Globus pallidus (tissue), 1 donor: ENCODE results near the gene ZNF23.

Experiments
- DNase-seq: peaks from one replicate; pipeline ENCODE4 v3.0.0-alpha.2; 2015; ENCODE audit warnings: low spot score

Gene ZNF23

GRCh38 chr16:71426069-71426879, 35.8 kb downstream of the ZNF23 start:
- DNase-seq: no peak

DNA sequence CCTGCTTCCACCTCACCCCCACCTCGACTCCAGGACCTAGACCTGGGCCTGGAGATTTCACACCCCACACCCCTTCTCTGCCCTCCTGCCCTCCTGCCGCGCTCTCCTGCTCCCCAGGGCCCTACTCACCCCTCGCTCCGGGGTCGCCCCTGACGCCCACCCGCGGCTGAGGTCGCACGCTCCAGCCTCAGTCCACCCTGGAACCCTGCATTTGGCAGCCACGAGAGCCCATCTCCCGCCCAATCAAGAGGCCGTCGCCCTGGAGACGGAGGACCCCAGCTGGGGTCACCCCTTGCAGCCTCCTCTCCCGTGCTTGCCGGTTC, 36.3 kb downstream of the ZNF23 start:
- DNase-seq: no peak

DNA sequence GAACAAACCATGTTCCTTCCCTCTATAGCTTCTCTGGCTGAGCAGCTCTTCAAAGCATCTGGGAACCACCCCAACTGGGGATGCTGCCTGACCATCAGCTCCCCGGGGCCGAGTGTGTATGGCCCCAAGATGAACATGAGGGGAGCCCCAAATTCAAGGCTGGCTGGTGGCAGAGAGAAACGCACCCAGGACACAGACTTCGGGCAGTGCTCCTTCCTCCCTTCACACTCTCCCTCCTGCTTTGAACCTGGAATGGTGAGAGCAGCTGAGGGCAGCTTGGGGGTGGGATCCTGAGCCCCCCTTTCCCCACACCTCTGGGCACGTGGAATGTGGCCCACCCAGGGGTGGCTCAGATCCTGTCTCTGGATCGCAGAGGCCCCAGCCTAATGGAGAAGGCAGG, 37.4 kb downstream of the ZNF23 start:
- DNase-seq: no peak

- no peak for DNase-seq
Measured at GRCh38 chr16:71423865-71424264, 38.2 kb downstream of the ZNF23 start.

- DNase-seq: no peak
Measured at GRCh38 chr16:71423016-71423415, 39.0 kb downstream of the ZNF23 start.

DNA sequence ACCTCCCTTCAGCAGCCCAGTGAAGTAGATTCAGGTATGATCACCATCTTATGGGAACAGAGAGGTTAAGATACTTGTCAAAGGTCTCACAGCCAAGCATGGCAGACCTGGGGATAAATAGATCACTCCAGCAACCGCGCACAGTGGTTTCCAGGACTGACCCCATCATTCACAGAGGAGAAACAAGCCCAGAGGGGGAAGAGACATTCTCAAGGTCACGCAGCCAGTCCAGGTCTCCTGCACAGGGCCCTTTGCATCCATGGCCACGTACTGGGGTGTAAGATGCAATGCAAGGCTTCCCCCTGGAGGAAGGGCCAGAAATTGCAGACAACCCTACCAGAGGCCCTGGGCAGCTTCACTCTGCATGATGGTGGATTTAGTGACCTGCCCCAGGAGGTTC, 40.1 kb downstream of the ZNF23 start:
- DNase-seq: no peak

DNA sequence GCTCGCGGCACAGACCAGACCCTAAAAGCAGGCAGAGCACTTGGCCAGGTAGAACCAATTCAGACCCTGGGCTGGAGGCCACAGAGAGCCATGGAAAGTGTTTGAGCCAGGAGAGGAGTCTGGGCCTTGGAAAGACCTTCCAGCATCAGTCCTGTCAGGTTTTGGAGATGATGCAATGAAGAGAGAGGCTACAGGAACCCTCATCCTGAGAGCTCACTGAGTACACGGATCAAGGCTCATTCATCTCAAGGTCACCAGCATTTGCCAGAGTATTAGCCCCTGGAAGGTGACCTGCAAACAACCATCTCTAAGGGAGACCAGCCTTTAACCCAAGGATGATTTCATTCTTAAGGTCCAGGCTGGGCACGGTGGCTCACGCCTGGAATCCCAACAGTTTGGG, 48.0 kb downstream of the ZNF23 start:
- no peak for DNase-seq

DNA sequence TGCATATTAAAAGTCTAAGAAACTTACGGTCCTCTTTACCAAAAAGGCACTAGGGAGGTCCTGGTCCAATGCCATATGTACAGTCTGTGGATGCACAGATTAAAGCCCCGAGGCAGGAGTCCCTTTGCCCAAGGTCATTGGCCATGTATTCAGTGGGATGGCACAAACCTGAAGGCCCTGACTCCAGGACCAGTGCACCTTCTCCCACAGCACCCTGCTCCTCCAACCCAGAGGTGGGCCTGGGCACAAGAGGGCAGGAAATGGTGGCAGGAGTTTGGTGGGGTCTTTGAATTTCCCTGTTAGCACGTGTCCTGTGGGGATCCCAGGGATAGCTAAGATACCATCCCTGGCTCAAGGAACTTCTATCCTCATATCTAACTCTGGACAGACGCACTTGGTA, 48.7 kb downstream of the ZNF23 start:
- no peak for DNase-seq

GRCh38 chr16:71412270-71413160, 49.5 kb downstream of the ZNF23 start:
- peak; percentile 49 for DNase-seq

GRCh38 chr16:71410146-71410545, 51.9 kb downstream of the ZNF23 start:
- no peak for DNase-seq

- no peak for DNase-seq
Measured at GRCh38 chr16:71409011-71409775, 52.9 kb downstream of the ZNF23 start.

DNA sequence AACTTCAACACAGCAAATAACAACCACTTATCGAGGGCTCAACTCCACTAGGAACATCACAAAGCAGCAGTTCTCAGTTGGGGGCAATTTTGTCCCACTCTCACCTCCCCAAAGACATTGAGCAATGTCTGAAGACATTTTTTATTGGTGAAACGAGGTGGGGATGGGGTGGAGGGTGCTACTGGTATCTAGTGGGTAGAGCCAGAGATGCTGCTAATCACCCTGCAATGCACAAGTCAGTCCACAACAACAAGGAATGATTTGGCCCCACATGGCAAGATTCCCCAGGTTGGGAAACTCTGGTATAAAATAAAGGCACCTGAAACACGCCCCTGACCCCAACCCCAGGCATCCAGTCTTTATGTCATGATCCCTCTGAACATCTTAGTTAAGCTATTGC, 53.5 kb downstream of the ZNF23 start:
- DNase-seq: no peak

DNA sequence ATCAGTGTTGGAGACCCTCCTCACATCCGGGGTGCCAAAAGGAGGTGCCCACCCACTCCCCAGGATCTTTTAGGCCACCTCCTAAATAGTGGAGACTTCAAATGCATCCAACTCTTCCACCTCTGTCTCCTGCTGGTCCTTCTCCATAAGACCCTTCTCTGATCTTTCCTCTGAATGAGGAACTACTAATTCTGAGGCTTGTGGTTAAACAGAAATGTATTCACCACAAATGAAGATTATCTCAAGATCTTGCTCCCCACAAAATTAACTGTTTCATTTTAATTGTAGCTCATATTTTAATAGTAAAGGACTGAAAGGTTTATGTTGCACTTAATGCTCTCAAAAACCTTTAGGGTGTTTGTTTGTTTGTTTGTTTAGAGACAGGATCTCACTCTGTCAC, 54.3 kb downstream of the ZNF23 start:
- no peak for DNase-seq

DNA sequence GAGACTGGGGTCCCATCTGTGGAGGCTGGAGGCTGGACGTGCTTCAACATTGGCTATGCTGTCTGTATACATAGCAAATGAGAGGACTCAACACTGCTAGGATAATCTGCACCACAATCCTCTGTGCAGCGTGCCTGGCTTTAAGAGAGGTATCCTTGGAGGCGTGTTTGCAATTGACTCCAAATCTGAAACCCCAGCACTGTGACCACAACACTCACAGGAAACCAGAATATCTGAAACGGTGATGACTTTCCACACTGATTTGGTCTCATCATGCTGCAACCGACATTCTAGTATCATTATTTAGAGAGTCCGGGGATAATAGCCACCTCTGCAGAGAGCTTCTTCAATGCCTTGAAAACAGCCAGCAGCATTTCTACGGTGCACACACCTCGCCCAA, 55.3 kb downstream of the ZNF23 start:
- DNase-seq: no peak

DNA sequence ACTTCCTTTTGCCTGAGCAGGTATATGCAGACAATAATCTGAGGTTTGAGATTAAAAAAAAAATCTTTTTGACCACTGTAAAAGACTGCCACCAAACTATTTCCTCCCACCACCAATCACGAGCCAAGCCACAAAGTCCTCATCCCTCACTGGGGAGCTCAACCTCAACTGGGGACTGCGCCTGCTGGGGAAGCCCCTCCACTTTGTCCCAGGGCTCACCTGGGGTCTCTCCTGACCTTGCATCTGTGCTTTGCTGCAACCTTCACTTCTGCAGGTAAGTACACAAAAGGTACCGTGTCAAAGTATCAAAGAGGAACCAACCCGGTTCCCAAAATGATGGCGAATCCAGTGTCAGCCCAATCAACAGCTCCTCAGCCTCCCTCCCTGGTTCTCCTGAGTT, 55.7 kb downstream of the ZNF23 start:
- DNase-seq: no peak

DNA sequence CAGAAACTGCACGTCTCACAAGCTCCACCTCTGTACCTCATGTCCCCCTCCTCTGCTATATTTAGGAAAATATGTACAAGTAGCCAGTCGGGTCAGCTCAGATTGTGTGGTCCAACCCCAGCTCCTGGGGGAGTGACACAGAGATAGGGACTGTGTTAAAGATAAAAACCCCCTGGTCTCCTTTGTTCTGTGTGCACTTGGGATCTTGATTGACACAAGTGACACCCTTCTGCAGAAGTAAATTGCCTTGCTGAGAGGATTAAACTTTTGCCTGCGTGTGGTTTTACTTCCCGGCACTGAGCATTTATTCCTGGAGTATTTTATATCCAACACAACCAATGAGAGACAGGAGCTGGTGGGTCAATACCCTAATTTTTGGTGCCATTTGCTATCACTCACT, 57.7 kb downstream of the ZNF23 start:
- DNase-seq: no peak

- no peak for DNase-seq
Measured at GRCh38 chr16:71402674-71403073, 59.4 kb downstream of the ZNF23 start.

DNA sequence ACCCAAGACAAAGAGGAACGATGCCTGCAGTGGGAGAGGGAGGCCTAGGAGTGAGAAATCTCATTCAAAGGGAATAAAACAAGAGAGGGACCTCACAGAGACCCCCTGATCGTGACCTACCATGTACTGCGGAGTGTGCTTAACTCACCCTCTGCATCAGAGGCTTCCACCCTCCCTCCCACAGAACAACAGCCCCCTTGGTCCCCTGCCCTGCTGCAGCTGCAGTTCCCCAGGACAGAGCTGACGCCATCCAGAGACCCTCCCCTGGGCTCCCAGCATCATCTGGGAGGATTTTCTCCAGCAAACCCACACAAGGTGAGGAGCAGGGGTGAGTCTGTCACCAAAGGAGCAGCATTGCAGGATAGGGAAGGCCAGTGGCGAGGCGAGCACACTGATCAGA, 60.0 kb downstream of the ZNF23 start:
- no peak for DNase-seq

GRCh38 chr16:71399801-71400563, 62.1 kb downstream of the ZNF23 start:
- DNase-seq: no peak
